Stimulated activated CD8-positive, alpha-beta memory T cell treated with anti-CD3 and anti-CD28 coated beads, Interleukin-15, amount 100 ng/mL, for 24 hours (primary cell): Measurements from ENCODE around the gene MBD3.
"Not testable (repeated sequence)": the region's sequence is repeated elsewhere in the genome, so short reads cannot be mapped to it uniquely, and the experiment has no call there.

Experiments
- DNase-seq: peaks from one replicate; pipeline ENCODE4 v3.0.0-alpha.2; 2020; ENCODE audit warnings: low read depth

MBD3 gene, protein sequence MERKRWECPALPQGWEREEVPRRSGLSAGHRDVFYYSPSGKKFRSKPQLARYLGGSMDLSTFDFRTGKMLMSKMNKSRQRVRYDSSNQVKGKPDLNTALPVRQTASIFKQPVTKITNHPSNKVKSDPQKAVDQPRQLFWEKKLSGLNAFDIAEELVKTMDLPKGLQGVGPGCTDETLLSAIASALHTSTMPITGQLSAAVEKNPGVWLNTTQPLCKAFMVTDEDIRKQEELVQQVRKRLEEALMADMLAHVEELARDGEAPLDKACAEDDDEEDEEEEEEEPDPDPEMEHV

DNA sequence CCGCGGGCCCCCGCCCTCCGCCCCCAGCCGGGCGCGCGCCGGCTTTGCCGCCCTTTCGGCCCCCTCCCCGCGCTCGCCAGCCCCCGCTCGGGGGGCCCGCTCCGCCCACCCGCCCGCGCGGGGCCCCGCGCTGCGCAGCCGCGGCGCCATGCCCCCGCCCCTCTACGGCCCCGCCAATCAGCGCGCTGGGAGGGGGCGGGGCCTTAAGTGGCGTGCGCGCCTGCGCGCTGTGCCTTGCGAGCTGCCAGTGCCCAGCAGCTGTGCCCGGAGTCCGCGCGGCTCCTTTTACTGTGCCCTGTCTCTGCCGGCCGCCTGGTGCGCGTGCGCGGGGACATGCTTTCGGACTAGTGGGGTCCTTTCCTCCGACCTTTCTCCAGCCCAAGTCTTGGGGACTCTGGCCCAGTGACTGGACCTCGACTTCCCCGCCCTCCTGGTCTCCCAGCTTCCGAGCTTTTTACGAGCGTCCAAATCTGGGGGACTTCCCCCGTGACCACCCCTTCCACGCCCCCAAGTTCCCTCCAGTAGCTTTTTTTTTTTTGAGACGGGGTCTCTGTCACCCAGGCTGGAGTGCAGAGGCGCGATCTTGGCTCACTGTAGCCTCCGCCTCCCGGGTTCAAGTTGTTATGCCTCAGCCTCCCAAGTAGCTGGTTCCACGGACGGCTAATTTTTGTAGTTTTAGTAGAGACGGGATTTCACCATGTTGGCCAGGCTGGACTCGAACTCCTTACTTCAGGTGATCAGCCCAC is at the start of gene MBD3:
Gene MBD3 (minus strand): TSS at position 111 of the 746 bp plus-strand sequence. CDS start 234 bp downstream, outside the sequence.
- DNase-seq = peak; percentile 83

DNA sequence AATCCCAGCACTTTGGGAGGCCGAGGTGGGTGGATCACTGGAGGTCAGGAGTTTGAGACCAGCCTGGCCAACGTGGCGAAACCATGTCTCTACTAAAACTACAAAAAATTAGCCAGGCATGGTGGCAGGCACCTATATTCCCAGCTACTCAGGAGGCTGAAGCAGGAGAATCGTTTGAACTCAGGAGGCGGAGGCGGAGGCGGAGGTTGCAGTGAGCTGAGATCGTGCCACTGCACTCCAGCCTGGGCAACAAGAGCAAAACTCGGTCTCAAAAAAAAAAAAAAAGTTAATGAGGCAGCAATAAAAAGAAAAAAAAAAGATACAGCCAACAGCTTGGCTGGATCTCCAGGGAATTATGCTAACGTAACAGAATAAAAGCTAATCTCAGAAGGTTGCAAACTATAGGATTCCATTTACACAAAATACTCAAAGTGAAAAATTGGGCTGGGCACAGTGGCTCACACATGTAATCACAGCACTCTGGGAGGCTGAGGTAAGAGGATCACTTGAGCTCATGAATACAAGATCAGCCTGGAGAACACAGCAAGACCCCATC is 48.3 kb upstream of the MBD3 start:
- DNase-seq = not testable (repeated sequence)

DNA sequence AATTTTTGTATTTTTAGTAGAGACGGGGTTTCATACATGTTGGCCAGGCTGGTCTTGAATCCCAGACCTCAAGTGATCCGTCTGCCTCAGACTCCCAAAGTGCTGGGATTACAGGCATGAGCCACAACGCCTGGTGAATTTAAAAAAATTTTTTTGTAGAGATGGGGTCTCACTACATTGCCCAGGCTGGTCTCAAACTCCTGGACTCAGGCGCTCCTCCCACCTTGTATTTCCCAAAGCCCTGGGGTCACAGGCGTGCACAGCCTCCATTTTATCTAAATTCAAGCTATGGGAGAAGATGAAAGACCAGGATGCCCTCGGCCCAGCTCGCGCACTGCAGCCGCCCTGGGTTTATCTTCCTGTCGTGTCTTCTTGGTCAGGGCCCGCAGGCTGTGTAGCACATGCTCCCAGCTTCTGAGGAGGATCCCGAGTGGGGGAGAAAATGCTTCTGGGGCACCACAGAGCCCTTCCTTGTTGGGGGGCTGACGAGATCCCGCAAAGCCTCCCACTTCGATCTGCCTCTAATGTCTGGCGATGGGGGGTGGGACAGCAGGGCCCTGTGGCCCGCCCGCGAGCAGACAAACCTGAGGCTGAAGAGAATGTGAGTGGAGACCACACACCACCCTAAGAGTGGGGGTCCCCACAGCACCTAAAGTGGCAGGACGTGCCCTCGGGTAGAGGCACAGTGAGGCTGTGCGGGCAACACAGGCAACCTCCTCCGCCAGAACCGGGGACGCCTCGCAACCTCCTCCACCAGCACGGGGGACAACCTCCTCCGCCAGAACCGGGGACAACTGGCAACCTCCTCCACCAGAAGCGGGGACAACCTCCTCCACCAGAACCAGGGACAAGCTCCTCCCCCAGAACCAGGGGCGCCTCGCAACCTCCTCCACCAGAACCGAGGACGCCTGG is 43.9 kb upstream of the MBD3 start:
- no peak for DNase-seq

DNA sequence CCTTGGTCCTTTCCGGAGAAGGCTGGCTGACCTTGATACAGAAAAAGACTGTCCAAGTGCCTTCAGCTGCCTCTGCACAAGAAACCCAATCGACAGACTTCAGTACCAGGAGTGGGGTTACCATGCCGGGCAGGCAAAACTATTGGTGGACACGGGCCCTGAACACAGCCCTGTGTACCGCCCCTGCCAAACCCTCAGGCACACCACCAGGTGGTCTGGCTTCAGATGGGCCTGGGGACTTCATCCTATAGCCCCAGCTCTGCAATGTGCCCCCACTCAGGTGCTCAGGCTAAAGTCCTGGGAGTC is 42.2 kb upstream of the MBD3 start:
- DNase-seq = no peak

DNA sequence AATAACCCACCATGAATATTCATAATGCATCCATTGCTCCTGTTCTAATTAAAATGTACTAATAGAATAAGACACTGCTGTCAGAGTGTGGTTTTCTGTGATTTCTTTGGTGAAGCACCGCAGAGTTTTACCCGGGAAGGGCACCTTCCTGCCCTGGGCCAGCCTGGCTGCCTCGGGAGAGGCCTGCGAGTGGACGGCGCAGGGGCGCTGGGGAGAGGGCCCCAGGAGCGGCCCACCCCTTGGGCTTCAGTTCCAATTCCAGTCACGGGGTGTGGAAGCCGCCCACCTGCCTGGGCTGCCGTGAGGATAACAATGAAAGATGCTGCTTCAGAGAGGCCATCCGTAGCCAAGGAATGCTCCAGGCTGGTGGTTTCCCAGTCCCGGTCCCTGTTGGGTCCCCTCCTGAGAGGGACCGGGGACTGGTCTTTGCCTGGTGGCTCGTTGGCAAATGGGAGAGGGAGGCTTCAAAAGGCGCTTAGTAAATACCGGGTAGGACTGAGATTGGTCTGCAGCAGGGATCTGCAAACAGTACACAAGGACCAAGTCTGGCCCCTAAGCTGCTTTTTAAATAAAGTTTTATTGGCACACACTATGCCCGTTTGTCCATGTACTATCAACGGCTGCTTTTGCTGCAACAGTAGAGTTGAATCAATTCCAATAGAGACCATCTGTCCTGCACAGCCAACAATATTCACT is 41.7 kb upstream of the MBD3 start:
- DNase-seq = no peak

DNA sequence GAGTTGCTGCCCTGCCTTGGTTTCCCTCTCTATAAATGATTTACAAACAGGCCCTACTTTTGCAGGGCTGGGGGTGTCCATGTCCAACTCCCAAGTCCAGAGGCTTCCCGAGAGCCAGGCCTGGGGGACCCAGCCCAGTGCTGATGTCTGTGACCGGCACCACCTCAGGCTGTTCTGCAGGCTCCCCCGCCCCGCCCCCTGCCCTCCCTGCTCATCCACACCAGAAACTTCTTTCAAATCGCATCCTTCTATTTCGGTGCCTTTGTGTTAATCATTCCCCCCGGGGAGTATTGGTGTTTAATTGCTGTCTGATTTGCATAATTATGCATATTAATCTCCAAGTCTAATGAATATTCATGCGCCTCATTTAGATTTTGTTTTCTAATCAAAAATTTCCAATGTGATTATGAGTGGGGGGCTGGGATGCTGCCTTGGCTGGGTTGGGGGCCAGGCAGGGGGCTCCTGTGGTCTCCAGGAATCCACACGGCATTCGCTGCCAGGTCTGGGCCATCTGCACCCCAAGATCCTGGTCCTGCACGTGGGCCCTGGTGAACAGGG is 40.7 kb upstream of the MBD3 start:
- no peak for DNase-seq

DNA sequence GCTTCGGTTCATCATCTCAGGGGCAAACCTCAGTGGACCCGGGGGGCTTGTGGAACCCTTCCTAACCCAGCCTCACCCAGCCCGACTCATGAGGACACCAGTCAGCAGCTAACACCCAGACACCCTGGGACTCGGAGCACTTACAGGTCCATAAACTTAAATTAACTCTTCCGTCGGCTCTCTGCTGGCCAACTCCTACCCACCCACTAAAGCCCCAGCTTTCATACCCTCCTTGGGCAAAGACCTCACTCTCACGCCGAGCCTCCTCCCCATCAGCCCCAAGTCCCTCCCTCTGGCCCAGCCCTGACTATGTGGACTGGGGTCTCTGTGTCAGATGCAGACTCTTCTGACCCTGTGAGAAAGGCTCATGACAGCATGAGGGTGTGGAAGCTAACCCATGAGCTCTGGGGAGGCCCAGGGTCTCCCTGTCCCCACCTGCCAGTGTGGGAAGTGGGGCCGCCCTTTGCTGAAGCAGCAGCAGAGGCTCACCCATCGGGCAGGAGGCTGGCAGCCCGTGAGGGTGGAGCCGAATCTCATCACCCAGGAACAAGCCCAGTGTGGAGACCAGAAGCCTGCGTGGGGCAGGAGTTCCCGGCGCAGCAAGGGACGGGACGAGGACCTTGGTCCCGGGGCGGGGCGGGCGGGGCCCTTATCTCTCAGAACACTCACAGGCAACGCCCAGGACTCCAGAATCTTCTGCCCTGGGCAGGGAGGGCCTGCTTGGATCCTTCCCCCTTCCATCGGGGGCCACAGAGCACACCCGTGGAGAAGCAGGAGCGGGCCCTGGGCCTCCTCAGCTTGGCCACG is 40.0 kb upstream of the MBD3 start:
- no peak for DNase-seq

DNA sequence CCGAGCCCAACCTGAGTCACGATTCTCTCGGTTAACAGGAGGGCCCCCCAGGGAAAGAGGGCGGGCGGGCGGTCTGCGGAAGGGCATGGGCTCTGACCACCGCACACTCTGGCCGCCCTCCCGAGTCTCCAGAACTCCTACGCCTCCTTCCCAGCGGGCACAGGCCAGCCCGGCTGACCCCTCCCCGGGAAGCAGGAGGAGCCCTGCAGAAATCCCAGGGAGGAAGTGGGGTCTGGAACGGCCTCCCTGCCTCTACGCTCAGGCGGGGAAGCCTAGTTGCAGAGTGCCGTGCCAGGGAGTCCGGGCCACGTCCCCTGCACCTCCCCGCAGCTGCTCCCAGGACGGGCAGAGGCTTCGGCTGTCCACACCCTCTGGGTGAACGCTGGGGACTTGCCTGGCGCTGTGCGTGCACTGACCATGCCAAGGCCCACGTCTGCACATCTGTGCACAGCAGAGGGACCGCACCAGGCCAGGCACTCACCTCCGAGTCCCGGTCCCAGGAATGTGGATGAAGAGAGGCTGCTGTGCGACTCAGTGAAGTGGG is 39.0 kb upstream of the MBD3 start:
- DNase-seq = no peak

DNA sequence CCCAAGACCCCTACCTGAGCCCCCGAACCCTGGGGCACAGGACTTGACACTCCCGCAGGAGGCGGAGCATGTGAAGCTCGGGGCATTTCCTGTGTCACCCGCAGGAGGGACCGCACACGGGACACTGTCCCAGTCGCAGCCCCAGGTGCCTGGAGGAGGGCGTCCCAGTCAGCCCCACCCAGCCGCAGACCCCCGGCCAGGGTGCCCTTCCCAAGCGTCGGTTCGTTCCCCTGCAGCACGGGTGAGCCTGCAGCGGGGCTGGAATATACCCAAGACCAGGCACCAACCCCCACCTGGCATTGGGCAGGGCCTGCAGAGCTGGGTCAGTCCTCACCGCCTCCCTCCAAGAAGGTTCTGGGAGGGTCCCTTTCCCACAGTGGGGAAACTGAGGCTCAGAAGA is 38.1 kb upstream of the MBD3 start:
- no peak for DNase-seq

DNA sequence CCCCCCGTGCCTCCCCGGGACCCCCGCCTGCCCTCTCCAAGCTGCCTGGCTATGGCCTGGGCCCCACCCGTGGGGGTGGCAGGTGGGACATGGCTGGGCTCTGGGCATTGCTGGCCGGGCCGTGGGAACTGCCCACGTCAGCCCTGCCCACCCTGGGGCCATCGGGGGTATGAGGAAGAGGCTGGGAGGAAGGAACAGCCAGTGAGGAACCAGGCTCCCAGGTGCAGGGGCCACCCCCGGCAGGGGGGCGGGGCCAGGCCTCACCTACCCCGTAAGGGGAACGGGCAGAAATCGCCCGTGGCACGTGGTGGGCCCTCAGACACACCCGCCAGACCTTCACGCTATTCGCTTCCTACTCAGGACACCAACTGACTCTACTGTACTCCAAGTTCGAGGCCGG is 37.3 kb upstream of the MBD3 start:
- no peak for DNase-seq

DNA sequence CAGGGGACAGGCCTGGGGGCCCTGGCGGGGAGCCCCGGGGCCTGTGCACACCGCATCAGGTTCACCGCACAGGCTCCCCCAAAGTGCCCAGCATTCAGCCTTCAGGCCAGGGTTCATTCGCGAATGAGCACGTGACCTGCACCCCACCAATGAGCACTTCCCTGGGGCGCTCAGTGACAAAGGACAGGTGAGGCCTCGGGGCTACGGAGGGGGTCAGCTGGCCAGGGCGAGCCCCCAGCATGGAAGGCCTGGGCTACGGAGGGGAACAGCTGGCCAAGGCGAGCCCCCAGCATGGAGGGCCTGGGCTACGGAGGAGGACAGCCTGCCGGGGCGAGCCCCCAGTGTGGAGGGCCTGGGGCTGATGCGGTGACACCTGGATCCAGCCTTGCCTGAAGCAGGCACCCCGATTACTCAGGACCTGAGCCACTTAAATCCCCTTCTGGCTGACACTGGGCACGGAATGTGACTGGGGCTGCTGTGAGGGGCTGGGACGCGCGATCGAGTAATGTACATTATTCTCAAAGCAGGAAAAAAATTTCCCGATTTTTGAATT is 36.7 kb upstream of the MBD3 start:
- no peak for DNase-seq

DNA sequence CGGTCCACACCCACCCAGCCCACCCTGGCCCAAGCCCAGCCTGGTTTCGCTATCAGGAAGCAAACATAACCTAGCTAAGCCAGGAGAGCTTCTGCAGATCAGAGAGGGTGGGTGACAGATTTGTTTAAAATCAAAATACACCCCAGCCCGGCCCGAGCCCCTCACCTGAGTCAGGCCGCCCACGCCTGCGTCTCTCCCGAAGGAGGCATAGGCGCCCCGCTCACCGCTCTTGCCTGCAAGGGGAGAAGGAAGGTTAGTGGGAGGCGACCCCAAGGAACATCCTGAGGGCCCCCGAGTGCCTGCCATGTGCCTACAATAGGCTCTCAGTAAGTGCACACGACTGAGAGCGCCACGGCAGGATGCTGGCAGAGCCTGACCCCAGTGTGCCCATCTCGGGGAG is 34.5 kb upstream of the MBD3 start:
- DNase-seq = no peak

DNA sequence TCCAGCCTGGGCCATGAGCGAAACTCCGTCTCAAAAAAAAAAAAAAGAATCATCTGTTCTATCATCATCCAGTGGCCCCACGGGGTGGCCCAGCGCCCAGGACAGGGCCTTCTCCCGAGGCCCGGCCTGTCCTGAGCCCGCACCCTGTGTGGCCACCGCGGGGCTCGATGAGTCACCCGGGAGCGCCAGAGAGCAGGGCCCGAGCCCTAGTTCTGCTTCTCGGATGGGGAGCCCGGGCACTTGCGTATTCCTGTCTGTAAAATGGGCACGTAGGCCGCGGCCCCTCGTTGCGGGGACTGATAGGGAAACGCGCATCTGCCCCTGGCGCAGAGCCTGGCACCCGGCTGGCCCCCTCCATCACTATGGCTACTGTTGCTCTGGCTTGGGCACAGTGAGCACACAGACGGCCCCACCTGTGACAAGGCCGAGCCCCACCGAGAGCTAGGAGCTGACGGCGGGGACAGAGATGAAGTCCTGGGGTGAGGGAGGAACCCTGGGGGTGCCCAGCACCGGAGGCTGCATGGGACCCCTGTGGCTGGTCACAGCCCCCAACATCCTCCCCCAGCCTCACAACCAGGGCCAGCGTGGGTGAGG is 33.8 kb upstream of the MBD3 start:
- DNase-seq = no peak

DNA sequence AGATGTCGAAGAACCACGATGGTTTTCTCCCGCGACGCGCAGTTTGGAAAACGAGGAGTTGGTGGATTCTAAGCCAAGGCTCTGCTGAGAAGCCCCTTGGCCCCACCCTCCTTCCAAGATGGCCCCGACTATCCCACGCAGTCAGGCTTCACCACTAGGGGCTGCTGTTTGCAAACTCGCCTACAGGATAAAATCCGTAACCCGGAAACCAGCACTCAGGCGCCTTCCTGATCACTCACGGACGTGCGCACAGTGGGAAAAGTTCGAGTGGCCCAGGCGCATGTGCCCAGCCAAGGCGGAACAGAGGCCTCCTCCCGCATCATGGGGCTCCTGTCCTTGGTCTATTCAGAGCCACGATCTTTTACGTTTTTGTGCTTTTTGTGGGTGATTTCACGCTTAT is 31.8 kb upstream of the MBD3 start:
- DNase-seq = no peak

DNA sequence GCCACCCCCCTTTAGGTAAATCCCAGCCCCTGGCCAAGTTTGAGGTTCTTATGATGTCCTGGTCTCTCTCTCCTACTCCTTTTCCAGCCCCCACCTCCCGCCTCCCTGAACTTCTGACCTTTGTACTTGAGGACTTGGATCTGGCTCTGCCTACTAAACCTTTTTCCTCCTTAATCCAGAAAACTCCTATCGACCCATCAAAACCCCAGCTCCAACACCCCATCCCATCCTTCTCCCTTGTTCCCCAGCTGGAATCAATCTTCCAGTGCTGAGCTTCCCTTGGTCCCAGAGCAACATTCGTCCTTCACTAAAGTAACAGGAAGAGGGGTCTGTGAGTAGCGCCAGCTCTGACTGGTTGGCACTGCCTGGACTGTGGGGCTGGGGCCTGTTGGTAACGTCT is 29.9 kb upstream of the MBD3 start:
- DNase-seq = no peak

DNA sequence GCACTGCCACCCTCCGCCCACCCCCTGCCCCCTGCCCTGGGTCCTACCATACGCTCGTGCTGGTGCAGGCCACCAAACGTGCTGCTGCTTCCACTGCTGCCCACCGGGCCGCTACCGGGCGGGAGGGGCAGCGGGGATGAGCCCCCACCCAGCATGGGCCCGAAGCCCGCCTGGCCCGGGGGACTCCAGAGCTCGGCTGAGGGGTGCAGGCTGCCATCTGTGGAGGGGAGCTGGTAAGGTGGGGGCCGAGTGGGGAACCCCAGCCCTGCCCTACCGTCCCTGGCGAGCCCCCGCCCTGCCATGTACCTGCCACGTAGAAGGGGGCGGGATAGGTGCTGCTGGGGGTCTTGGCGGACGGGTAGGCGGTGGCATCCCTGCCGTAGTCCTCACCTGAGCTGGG is 29.3 kb upstream of the MBD3 start:
- DNase-seq = no peak

DNA sequence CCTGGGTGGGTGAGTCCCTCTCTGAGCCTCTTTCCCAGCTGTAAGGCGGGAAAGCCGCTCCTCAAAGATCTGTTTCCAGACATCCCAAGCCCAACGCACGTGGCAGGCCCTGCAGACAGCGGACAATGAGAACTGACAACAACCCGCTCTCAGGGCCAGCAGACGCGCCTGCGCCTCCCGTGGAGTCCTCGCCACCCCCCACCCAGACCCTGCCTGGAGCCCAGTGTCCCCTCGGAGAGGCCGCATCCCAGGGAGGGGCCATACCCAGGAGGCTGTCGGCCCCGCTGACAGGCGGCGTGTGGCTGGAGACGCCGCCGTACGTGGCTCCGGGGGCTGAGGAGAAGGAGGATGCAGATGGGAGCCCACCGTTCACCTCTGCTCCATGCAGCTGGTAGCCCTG is 28.9 kb upstream of the MBD3 start:
- DNase-seq = no peak

DNA sequence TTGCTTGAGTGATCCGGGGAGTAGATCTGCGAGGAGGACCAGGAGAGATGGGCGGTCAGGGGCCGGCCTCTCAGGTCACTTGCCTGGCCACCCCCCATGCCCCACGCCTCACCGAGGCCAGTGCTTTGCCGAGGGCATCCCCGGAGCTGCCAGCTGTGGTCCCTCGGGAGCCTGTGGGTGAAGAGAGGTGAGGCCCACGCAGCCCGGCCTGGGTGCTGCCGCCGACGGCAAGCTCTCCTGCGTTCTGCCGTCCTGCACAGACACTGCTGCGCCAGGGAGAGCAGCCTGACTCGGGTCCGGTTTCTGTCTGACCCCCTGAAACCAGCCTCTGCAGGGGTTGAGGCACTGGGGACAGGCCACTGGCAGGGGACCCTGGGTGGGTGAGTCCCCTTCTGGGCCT is 28.4 kb upstream of the MBD3 start:
- DNase-seq = no peak

DNA sequence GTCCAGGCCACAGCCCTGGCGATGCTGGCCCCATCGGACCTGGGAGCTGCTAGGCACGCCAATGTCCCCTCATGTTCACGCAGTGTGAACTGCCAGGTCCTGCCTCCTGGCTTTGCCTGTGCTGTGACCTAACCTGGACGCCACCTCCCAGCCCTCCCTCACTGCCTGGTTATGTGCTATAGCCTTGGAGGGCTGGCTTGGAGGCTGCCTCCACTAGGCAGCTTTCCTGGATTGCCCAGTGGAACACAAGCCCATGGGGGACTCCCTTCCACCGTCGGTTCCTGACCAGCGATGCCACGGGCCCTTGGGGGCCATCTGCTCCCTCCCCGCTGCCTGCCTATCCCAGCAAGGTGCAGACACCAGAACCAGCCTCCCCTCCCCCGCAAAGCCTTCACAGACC is 27.8 kb upstream of the MBD3 start:
- DNase-seq = no peak

DNA sequence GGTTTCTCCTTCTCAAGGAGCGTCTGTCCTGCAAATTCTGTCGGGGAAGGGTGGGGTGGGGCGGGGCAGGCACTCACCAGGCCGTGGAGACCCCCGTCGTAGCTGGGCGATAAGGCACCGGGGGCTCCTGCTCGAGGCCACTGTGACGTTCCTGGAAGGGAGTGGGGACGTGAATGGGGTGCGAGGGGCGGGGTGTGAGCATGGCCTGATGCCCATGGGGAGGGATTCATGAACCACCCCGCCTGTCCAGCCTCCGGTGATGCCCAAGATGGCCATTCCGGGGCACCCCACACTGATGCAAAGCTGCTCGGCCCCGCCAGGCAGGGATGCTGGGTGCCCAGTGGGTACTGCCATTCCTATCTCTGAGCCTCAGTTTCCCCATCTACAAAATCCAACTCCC is 27.0 kb upstream of the MBD3 start:
- DNase-seq = no peak
